GM21737 (cell line): ENCODE data around the gene NFIX.

Source experiments
- ATAC-seq: cut with Tn5 transposase; IDR thresholded peaks from one replicate; pipeline ENCODE4 v1.9.1; 2021; ENCODE audit warnings: mild to moderate bottlenecking, moderate library complexity; ENCODE audit not compliant: unreplicated experiment

Gene NFIX

GRCh38 chr19:13069415-13070359 lies 74.4 kb downstream of the NFIX start:
- ATAC-seq: no peak

- ATAC-seq: no peak
Measured at GRCh38 chr19:13070425-13071140, 75.3 kb downstream of the NFIX start.

DNA sequence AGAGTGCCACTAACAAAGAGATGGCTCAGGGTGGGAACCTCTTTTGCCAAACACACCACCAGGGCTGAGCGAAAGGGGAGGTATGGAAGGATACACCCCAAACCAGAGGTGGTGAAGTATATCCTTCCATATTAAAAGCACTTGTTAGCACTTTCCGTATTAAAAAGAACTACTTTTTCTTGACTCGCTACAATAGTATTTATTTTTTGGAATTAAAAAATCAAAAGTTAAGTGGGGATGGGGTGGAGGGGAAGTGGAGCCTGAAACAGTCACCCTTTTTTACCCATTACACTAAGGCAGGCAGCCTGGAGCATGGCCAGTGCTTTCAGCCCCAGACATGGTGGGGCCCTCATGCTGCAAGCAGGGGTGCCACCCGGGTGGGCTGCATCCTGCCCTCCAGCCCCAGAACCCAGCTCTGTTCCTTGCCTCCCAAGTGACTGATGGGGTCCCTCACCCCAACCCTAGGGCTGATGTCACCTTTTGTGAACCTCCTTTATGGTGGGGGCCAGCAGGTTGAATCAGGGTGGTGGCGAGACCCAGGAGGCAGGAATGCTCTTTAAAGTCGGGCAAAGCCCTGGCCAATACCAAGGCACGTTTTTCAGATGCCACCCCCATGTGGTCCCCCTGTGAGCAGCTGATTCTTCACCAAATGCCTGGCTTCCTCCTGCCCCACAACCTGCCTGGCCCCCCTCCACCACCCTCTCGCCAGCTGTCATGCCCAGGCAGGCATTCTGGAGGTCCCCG lies 76.3 kb downstream of the NFIX start:
- ATAC-seq: no peak

DNA sequence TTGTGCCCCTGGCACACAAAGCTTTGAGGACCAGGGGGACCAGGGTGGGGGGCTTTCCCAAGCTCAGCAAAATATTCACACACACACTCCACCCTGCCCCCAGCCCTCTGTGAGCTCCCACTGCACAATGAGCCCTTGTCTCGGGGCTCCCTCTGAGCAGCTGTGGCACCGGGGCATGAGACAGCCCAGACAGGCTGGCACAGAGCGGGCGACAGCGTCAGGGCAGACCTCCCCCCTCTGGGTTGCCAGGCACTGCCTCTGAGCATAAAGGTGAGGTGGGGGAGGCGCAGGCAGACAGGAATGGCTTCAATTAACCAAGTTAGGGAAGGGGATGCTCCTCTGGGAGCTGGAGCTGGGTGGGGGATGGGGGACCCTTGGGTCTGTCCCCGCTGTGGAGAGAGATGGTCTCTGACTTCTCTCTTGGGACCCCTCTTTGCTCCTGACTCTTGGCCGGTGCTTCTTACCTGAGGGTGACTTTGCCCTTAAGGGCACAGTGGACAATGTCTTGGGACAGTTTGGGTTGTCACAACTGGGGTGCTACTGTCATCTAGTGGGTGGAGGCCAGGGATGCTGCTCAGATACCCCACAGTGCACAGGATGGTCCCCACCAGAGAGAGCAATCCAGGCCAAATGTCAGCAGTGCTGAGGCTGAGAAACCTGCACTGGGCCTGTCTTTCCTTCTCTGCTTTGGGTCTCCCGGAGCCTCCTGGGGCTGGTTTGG lies 77.1 kb downstream of the NFIX start:
- ATAC-seq: no peak

DNA sequence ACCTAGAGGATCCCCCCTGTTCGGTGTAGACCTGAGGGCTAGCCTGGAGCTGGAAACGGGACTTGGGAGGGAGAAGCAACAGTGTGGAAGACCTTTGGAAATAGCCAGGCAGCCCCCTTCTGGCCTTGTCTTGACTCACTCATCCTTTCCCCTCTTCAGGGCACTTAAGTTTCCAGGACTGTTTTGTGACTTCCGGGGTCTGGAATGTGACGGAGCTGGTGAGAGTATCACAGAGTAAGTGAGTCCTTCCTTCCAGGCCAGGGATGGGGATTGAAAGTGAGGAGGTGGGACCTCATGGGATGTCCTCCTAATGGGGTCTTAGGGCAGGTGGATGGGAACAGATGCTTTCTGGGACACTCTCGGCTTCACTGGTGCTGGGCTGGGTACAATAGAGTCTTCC lies 78.0 kb downstream of the NFIX start:
- ATAC-seq: no peak

GRCh38 chr19:13074378-13074777 lies 79.1 kb downstream of the NFIX start:
- ATAC-seq: no peak

GRCh38 chr19:13076320-13076719 lies 81.0 kb downstream of the NFIX start:
- no peak for ATAC-seq

DNA sequence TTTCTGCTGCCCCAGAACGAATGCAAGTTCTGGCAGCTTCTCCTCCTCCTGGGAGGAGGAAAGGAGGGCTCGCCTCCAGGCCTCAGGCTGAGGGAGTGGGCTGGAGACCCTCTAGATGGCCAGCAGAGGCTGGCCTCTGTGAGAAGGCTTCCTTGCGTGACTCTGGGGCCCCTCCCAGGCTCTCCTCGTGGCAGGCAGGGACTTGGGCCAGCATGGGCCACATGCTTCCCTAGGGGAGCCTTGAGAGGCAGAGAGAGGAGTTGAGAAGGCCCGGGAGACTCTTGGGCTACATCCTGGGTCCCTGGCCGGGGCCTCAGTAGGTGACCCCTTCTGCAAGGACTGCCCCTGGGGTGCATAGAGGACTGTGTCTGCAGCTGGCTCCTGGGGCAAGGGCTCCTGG lies 81.5 kb downstream of the NFIX start:
- no peak for ATAC-seq

- ATAC-seq: no peak
Measured at GRCh38 chr19:13077240-13077639, 82.0 kb downstream of the NFIX start.

- no peak for ATAC-seq
Measured at GRCh38 chr19:13078381-13078780, 83.1 kb downstream of the NFIX start.

- no peak for ATAC-seq
Measured at GRCh38 chr19:13078897-13079541, 83.7 kb downstream of the NFIX start.

GRCh38 chr19:13079542-13079986 lies 84.3 kb downstream of the NFIX start:
- no peak for ATAC-seq

- no peak for ATAC-seq
Measured at GRCh38 chr19:13082192-13083007, 87.1 kb downstream of the NFIX start.

DNA sequence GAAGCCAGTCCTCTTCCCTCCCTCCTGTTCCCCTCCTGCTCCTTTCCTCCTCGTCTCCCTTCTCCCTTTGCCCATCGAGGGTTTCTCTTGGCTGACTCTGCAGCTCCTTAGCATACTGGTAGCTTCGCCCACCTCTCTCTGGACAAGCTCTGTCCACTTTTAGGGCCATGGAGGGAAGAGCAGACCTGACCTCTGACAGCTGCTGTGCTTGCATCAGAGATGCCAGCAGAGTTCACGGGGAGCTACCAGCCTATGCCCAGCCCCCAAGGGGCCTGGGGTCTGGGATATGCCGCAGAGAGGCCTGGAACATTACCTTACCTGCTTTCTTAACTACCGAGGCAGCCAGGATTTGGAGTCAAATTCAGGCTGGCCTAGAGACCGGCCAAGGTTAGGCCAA lies 87.7 kb downstream of the NFIX start:
- no peak for ATAC-seq

- no peak for ATAC-seq
Measured at GRCh38 chr19:13083627-13084026, 88.4 kb downstream of the NFIX start.

GRCh38 chr19:13085666-13086065 lies 90.4 kb downstream of the NFIX start:
- ATAC-seq: no peak

DNA sequence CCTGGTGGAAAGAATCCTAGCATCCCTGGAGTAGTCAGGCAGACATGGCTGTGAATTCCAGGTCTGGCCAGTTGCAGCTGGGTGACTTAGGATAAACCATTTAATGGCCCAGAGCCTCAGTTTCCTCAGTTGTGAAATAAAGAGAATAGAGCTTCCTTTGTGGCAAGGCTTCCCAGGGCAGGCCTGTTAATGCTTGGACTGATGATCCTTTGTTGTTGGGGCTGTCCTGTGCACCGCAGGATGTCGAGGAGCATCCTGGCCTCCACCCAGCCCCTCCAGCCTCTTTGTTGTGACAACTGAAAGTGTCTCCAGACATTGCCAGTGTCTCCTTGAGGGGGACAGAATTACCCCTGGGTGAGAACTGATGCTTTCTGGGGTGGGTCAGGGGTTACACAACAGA lies 91.1 kb downstream of the NFIX start:
- ATAC-seq: no peak

DNA sequence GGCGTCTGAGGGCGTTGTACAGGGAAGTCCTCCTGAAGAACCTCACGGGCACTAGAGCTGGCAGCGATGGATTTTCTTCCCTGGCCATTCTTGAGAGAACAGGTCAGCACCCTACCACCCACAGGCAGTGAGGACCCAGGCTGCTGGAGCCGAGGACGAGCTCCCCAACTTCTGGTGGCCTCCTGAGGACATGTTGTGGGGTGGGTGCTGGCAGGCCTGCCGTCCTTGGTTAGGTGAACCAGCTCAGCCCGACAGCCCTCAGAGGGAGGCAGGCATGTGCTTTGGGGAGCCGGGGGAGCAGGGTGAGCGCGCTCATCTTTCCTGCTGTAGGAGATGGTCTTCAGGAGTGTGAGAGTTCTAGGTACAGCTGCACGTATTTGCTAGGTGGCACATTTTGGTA lies 92.0 kb downstream of the NFIX start:
- ATAC-seq: no peak

GRCh38 chr19:13087795-13088537 lies 92.7 kb downstream of the NFIX start:
- no peak for ATAC-seq
